ENCODE data around the gene GNPDA1.

The GNPDA1 gene

GRCh38 chr5:141966963-141967333 lies 45.9 kb downstream of the GNPDA1 start:
- TF ChIP-seq POLR2AphosphoS5 (IDR thresholded peaks at IDR 0.05; ENCODE audit: low read depth, low read length) (no peak), TAF1 (IDR thresholded peaks at IDR 0.05; ENCODE audit: borderline replicate concordance, insufficient read depth, low read length) (no peak), REST (IDR thresholded peaks at IDR 0.05; ENCODE audit: insufficient read depth in 1 of 2, low read depth in 2 of 2, low read length in 2 of 2) (no peak)

GRCh38 chr5:141966275-141966962 lies 46.4 kb downstream of the GNPDA1 start:
- no peak for TF ChIP-seq TAF1 (IDR thresholded peaks at IDR 0.05; ENCODE audit: borderline replicate concordance, insufficient read depth, low read length)

- TF ChIP-seq REST (IDR thresholded peaks at IDR 0.05; ENCODE audit: insufficient read depth in 1 of 2, low read depth in 2 of 2, low read length in 2 of 2) (no peak), TAF1 (IDR thresholded peaks at IDR 0.05; ENCODE audit: borderline replicate concordance, insufficient read depth, low read length) (no peak), SIN3A (IDR thresholded peaks at IDR 0.05; ENCODE audit: borderline replicate concordance, insufficient read depth, low read length) (no peak)
Measured at GRCh38 chr5:141965071-141965470, 47.8 kb downstream of the GNPDA1 start.

GRCh38 chr5:141963701-141964100 lies 49.1 kb downstream of the GNPDA1 start:
- no peak for TF ChIP-seq SIN3A (IDR thresholded peaks at IDR 0.05; ENCODE audit: borderline replicate concordance, insufficient read depth, low read length)
- no peak for TF ChIP-seq POLR2AphosphoS5 (IDR thresholded peaks at IDR 0.05; ENCODE audit: low read depth, low read length)
- TF ChIP-seq REST (IDR thresholded peaks at IDR 0.05; ENCODE audit: insufficient read depth in 1 of 2, low read depth in 2 of 2, low read length in 2 of 2): no peak
- no peak for TF ChIP-seq FOXP2 (optimal IDR thresholded peaks at IDR 0.05; ENCODE audit: borderline replicate concordance, extremely low read depth, extremely low read length, insufficient read depth)
- no peak for TF ChIP-seq TAF1 (IDR thresholded peaks at IDR 0.05; ENCODE audit: borderline replicate concordance, insufficient read depth, low read length)

- TF ChIP-seq POLR2AphosphoS5 (IDR thresholded peaks at IDR 0.05; ENCODE audit: low read depth, low read length) (no peak), FOXP2 (optimal IDR thresholded peaks at IDR 0.05; ENCODE audit: borderline replicate concordance, extremely low read depth, extremely low read length, insufficient read depth) (no peak), REST (IDR thresholded peaks at IDR 0.05; ENCODE audit: insufficient read depth in 1 of 2, low read depth in 2 of 2, low read length in 2 of 2) (no peak), TAF1 (IDR thresholded peaks at IDR 0.05; ENCODE audit: borderline replicate concordance, insufficient read depth, low read length) (no peak), SIN3A (IDR thresholded peaks at IDR 0.05; ENCODE audit: borderline replicate concordance, insufficient read depth, low read length) (no peak)
Measured at GRCh38 chr5:141961466-141961865, 51.4 kb downstream of the GNPDA1 start.

All from PFSK-1 (cell line).